Activated CD8-positive, alpha-beta memory T cell treated with anti-CD3 and anti-CD28 coated beads for 36 hours (primary cell): ENCODE measurements around the gene DGKG. TPM values are rescaled to one million over a fixed set of nuclear protein-coding genes. Genes with fewer than 3 reads are reported as not detected.

Experiments used
- CTCF ChIA-PET: fragments of 350-600 bp; sonication (Branson Sonifier 250); formaldehyde crosslinking; loops from one replicate; lab custom pipeline; 2021; ENCODE audit warnings: antibody characterized with exemption; lab: Charles Lee
- POLR2A ChIA-PET: fragments of 350-600 bp; sonication (Branson Sonifier 250); formaldehyde crosslinking; loops from one replicate; lab custom pipeline; 2021; ENCODE audit warnings: antibody characterized with exemption; lab: Charles Lee
- total RNA-seq, 2 experiments: library from RNA; stranded (reverse); gene quantifications; one replicate each; pipeline ENCODE4 v1.2.3, GENCODE V29; 2021

DGKG gene
- under 1 TPM; 0.42 to 0.67 TPM for total RNA-seq

- ChIA-PET POLR2A (no interaction called here), CTCF (no interaction called here)
Observed at GRCh38 chr3:186361762-186362536, at the start of gene DGKG. Gene DGKG (minus strand): TSS chr3:186362234. CDS start chr3:186320459, 41,775 bp downstream.

GRCh38 chr3:186411089-186411488 is 49.1 kb upstream of the DGKG start:
- CTCF ChIA-PET = no interaction called here

GRCh38 chr3:186406669-186407635 is 44.9 kb upstream of the DGKG start:
- POLR2A ChIA-PET = no interaction called here
- CTCF ChIA-PET = no interaction called here

More at GRCh38 chr3:186411089-186411488, 49.1 kb upstream of the DGKG start:
- POLR2A ChIA-PET = no interaction called here

- ChIA-PET POLR2A (no interaction called here), CTCF (interaction anchor here (0.5 kb wide), 1 partner anchor 197 kb away, joined by 5 read pairs; no protein-coding TSS in a partner anchor)
Observed at GRCh38 chr3:186401556-186401955, 39.5 kb upstream of the DGKG start.

- CTCF ChIA-PET = no interaction called here
- POLR2A ChIA-PET = no interaction called here
Observed at GRCh38 chr3:186400662-186401061, 38.6 kb upstream of the DGKG start.

- CTCF ChIA-PET = no interaction called here
Observed at GRCh38 chr3:186400026-186400425, 38.0 kb upstream of the DGKG start.

GRCh38 chr3:186394566-186395217 is 32.7 kb upstream of the DGKG start:
- POLR2A ChIA-PET = no interaction called here

More at GRCh38 chr3:186400026-186400425, 38.0 kb upstream of the DGKG start:
- POLR2A ChIA-PET = no interaction called here

GRCh38 chr3:186386883-186387560 is 25.0 kb upstream of the DGKG start:
- POLR2A ChIA-PET = no interaction called here
- CTCF ChIA-PET = no interaction called here

More at GRCh38 chr3:186394566-186395217, 32.7 kb upstream of the DGKG start:
- CTCF ChIA-PET = no interaction called here

- CTCF ChIA-PET = no interaction called here
- POLR2A ChIA-PET = no interaction called here
Observed at GRCh38 chr3:186385856-186386602, 24.0 kb upstream of the DGKG start.

GRCh38 chr3:186383026-186383993 is 21.3 kb upstream of the DGKG start:
- POLR2A ChIA-PET = no interaction called here
- CTCF ChIA-PET = no interaction called here

GRCh38 chr3:186382217-186382885 is 20.3 kb upstream of the DGKG start:
- POLR2A ChIA-PET = no interaction called here
- CTCF ChIA-PET = no interaction called here

GRCh38 chr3:186381424-186382216 is 19.6 kb upstream of the DGKG start:
- ChIA-PET POLR2A (no interaction called here), CTCF (no interaction called here)

GRCh38 chr3:186380622-186381380 is 18.8 kb upstream of the DGKG start:
- POLR2A ChIA-PET = no interaction called here

GRCh38 chr3:186375443-186375842 is 13.4 kb upstream of the DGKG start:
- ChIA-PET CTCF (no interaction called here), POLR2A (no interaction called here)

More at GRCh38 chr3:186380622-186381380, 18.8 kb upstream of the DGKG start:
- CTCF ChIA-PET = no interaction called here

- ChIA-PET CTCF (no interaction called here), POLR2A (no interaction called here)
Observed at GRCh38 chr3:186374376-186374775, 12.3 kb upstream of the DGKG start.
